NCI-H2196 treated with DMSO at 0.1 percent for 48 hours (cell line): ENCODE data around the gene GPC2.

Source experiments
- DNase-seq: peaks from one replicate; lab custom pipeline; 2025; ENCODE audit not compliant: unreplicated experiment; lab: John Stamatoyannopoulos, UW

Gene GPC2

DNA sequence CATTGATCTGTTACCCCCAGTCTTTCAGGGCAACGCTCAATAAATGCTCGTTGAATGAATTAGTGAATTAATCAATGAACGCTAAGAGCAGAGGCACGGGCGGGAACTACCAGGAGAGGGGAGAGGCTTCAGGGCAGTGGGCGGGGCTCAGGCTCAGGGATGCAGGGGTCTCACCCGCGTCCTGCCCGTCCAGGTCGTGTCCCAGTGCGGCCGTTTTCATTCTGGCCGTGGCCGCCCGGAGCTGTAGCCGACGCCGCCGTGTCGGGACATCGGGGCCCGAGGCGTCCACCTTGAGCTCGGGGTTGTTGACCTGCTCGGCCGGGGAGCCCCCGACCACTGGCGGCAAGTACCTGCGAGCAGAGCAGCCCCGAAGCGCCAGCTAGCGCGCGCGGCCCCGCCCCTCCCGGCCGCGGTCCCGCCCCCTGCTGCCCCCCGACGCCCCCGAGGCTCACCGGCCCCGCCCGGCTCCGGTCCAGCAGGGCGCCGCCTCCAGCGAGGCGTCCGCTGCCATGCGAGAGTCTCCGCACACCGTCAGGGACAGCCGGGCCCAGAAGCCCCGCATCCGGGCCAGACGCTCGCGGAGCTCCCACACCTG is 6.0 kb downstream of the GPC2 start:
- DNase-seq, result no peak

DNA sequence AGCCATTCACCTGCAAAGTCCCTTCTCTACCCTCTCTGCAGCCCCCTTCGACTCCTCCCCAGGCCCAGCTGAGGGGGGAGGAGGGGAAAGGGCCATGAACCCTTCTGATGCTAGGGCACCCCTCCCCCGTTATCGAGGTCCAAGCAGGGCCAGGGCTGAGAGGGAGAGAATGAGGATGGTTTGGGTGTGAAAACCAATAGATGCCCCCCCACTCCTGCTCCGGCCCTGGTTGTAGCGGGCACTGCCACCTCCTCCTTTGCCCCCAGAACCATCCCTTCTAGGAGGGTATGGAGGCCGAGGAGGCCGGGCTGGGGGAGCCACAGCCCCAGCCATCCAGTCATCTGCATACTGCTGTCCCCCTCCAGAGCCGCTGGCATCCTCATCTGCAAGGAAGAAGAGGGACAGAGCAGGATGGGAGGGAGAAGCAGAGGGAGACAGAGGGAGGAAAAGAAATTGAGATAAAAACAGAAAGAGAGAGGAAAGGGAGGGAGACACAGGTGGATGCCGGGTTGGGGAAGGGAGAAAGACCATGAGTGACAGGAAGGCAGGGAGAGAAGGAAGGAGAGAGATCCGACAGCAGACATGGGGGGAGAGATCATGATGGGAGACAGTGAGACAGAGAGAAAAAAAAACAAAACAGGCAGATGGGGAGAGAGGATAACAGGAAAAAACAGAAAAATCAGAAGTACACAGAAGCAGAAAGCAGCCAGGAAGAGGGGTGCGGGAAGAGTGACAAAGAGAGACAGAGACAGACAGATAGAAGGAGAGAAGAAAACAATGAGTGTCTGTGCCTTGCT is 6.9 kb downstream of the GPC2 start:
- no peak for DNase-seq

DNA sequence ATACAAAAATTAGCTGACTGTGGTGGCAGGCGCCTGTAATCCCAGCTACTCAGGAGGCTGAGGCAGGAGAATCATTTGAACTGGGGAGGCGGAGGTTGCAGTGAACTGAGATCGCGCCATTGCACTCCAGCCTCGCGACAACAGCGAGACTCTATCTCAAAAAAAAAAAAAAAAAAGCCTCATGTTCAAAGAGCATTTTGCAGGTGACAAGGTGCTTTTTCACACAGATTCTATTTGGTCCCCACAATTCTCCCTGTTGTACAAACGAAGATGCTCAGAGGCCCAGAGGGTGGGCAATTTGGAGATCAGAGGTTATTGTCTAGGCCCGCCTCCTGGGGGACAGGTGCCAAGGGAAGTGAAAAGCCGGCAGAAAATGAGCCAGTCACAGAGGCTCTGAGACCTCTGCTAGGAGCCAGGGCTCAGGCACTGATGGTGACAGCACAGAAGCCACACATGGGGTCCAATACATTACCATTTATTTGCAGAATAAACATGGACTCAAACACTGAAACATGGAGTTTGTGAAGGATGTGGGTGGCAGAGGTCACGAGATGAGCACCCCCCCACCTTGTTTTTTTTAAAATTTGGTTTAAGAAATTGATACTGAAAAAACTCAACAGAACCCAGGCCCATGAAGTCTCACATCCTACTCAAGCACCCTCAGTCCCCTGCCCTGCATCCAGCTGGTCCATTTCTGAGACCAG is 7.9 kb downstream of the GPC2 start:
- DNase-seq, result no peak

DNA sequence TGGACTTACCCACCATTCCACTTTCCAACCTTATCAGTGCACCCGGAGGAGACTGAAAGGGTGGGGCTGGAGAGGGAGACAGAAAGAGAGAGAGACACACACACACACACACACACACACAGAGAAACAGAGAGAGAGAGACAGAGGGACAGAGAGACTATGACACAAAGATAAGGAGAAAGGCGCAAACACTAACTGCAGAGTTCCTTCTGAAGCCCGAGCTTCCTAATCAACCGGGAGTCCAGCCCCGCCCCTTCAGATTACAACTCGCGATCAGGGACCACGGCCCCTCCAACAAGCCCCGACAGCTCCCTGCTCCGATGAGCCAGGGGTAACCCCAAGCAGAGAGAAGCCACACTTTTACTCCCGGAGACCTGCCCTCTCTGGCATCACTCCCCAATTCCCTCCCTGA is 9.3 kb downstream of the GPC2 start:
- DNase-seq, result no peak

DNA sequence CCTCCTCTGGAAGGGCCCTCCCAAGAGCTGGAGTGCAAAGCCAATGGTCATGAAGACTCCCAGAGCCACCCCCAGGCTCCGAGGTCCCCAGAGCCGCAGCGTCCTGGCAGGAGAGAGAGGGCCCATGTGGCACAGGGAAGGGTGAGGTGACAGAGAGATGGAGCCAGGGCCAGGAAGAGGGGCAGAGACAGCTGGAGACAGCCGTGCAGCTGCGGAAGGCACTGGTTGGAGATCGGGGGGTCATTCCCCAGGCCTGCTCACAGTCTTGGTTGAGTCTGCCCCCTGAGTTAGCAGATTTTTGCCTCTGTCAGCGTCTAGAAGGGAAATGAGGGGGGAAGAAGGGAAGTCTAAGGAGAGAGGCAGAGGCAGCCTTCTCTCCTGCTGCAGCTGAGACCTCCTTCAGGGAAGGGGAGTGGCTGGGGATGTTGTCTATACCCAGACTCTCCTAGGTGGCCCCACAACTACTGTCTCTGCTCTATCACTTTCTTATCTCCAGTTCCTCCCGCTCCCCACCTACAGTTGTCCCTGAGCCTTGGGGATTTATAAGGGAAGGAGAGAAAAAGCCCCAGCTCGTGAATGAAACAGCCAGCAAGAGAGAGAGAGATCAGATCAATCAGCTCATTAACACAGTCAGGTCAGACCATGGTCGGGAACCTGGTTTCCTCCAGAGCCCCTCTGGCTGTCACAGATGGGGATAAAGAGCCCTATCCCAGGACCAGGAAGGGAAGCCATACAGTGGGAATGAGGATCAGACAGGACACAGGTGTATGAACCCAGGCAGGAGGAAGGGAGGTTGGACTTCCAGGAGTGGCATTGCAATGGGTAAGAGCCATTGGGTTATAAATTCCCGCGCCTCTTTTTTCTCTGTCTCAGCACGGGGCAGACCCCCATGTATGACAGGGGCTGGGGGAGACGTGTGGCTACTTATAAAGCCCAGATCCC is 9.9 kb downstream of the GPC2 start:
- DNase-seq, result no peak

DNA sequence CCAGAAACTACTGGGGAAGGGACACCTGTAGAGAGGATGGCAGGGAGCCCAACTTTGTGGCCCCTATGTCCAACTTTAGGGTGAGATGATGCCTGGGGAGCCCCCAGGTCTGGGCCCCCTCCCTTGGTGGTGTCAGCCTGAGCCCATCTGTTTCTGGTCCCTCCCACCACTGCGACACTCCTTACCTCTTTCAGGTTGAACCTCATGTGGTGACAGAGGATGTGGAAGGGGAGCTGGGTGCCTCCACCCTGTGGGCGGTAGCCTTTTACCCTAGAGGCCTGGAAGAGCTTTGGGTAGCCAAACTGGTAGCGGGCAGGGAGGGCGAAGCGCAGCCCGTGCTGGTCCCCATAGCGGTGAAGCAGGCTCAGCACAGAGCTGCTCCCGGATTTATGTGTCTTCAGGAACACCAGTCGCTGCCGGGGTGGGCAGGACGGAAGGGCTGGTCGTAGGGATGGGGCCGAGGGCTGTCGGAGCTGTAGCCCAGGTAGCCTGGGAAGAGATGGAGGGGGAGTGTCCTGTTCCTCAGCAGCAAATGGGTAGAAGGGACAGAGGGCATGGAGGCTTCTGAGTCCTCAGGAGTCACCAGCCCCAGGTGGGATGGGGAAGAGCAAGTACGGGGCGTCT is 10.8 kb downstream of the GPC2 start:
- no peak for DNase-seq

DNA sequence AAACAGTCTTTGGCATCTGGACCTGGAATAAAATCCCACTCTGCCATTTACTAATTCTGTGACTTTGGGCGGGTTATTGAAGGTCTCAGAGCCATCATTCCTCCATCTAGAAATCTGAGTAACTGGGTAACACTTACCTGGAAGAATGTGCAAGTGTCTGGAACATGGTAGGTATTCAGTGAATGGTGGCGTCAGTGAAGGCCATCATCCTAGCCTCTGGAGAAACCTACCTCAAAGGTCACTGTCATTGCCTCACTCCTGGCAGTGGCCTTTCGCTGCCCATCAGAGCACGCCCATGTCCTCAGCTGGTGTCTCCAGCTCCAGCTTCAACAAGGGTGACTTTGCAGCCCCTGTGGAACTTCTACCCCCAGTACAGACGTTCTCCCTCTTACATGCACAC is 13.3 kb downstream of the GPC2 start:
- no peak for DNase-seq

DNA sequence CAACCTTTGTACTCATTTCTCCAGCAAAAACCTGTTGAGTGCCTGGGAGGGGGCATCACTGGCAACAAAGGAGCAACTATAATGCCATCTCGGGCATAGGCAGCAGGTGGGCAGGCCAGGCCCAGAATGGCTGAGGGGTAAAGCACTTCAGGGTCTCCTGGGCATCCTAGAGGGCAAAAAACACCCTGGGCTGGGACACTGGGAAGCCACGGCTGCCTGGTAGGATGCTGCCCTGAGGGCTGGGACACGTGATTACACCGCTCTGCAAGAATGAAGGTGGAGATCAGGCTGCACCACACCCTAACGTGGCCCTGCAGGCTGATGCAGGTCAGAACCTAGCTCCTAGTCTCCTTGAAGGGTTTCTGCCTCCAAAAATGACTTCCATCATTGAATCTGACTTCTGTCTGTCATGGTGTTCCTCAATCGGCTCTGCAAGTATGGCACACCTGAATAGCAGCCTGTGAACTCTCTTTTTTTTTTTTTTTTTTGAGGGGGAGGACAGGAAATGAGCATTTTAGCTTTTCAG is 14.1 kb downstream of the GPC2 start:
- no peak for DNase-seq

DNA sequence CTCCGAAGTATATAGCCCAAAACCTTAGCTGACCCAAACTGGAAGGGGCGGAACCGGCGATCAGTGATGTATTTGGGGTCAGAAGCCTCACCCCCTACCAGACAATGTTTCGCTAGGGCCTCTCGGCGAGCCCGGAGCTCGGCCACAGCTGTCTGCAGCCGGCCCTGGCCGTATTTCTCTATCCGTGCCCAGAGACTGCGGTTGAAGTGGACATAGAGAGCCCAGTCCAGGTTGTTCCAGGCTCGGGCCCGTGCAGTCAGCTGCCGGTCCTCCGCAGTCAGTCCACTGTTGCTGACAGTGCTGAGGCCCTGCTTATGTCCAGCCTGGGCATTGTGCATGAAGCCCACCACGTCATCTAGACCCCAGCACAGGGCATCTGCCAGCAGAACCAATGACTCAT is 17.1 kb downstream of the GPC2 start:
- no peak for DNase-seq

DNA sequence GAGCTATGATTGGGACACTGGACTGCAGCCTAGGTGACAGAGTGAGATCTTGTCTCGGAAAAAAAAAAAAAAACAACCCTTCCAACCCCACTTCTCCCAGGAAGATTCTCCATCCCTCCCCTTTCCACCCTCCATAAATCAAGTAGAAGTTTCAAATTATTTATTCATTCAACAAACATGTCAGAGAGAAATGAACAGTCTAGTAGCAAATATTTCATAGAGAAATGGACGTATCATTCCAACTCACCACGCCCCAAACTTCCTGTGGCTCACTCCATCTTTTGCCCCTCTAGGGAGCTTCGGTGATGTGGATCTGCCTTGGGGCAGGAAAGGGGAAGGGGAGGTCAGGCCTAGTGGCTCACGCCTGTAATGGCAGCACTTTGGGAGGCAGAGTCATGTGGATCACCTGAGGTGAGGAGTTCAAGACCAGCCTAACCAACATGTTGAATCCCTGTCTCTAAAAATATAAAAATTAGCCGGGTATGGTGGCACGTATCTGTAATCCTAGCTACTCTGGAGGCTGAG is 18.0 kb downstream of the GPC2 start:
- no peak for DNase-seq

DNA sequence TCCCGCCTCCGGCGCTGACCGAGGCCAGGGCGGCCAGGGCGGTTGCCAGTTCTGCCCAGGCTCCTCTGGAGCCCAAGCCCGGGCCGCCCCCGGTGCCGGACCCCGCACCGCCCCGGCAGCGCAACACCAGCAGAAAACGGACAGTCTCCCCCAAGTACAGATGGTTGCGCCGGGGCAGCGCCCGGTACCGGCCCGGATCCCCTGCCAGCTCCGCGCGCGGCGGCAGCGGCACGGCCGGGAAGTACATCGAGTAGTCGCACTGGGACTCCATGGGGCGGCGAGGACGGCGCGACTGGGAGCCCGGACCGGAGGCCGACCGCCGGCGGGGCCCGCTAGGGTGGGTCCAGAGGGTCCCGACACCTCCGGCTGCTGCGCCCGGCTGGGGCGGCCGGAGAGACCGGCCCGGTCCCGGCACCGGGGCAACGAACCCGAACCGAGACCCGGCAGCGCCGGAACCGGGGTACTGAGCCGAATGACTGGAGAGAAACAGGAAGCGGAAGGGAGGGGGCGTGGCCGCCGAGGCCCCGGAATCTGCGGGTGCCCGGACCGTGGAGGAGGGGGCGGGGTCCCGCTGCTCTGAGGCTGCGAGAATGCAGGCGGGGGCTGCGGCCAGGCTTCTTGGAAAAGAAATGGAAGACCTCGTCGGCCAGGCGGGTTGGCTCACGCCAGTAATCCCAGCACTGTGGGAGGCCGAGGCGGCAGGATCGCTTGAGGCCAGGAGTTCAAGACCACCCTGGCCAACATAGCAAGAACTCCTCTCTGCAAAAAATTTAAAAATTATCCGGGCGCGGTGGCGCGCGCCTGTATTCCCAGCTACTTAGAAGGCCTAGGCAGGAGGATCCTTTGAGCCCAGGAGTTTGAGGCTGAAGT is 18.7 kb downstream of the GPC2 start, which contains the start of gene TRAPPC14:
TSS of gene TRAPPC14 (minus strand) at position 495 of the 870 bp plus-strand sequence. CDS start at position 271, 224 bp downstream.
- peak; percentile 74 for DNase-seq

DNA sequence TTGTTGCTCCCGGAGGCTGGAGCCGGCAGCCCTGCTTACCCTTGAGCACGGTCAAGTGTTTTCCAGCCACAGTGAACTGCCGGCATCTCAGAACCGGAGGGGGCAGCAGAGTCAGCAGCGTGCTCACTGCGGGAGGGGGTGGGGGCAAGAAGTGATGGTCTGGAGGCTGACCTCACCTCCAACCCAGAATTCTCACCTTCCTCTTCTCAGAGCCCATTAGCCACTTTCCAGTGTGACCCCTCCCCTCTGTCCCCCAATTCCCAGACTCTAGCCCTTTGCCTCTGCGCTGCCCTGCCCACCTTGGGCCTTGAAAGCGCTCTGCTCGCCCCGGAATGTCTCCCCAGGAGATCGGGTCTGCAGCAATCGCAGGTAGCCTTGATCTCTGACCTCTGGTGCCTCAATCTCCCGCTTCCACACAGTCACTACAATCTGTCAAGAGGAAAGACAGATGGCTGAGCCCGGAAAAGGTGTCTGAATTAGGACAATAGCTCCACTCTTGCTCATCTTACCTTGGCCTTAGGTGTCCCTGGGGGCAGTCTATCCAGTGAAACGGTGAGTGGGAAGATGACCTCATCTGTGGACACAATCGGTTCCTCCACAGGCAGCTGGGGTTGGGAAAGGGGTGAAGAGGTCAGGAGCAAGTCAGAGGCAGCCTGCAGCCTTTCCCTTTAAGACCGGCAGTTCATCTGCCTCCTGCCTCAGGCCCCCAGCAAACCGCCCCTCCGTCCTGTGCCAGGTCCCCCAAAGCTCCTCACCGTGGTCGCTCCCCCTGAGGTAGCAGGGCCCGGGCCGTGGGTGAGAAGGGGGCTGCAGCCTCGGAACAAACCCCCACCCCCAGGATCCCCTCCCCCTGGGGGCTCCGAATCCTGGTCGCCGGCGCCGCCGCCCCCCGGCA is 19.6 kb downstream of the GPC2 start:
- DNase-seq, result peak; percentile 39

DNA sequence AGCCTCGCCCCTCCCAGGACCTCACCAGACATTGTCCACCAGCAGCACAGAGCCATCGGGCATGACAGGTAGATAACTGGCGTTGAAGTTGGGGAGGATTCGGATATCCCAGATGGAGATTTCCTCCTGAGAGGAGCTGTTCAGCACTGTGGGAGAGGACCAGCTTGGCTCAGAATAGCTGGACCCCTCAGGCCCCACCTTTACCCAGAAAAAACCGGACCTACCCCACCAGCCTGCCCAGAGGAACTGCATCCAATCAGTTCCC is 20.2 kb downstream of the GPC2 start:
- DNase-seq, result no peak

DNA sequence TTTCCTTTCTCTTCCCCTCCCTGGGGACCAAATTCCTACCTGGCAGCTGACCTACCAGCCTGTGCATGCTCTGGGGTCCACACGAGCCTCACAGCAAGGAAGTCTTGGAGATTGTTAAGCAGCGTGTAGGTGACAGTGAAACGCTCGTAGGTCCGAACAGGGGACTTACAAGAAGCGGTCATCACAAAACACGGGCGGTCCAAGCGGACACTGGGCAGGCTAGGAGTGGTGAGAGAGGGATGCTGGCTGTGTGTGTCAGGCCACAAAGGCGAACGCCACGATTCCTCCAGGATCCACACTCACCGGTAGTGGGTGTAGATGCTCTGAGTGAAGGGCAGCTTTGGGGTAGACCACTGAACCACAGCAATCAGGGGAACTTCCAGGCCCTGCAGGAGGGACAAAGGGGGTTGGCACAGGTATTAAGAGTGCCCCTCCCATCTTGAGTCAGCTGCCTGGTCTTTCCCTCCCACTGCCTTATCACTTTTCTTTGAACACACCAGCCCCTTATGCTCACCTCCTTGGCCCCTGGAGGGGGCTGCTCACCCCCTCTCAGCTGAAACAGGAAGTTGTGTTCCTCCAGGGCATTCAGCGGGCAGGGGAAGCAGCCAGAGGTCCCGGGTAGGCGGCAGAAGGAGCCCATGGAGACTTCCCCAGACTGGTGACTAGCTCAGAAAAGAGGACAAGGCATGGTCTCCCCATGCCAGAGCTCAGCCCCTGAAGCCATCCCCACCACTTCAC is 20.7 kb downstream of the GPC2 start:
- no peak for DNase-seq

DNA sequence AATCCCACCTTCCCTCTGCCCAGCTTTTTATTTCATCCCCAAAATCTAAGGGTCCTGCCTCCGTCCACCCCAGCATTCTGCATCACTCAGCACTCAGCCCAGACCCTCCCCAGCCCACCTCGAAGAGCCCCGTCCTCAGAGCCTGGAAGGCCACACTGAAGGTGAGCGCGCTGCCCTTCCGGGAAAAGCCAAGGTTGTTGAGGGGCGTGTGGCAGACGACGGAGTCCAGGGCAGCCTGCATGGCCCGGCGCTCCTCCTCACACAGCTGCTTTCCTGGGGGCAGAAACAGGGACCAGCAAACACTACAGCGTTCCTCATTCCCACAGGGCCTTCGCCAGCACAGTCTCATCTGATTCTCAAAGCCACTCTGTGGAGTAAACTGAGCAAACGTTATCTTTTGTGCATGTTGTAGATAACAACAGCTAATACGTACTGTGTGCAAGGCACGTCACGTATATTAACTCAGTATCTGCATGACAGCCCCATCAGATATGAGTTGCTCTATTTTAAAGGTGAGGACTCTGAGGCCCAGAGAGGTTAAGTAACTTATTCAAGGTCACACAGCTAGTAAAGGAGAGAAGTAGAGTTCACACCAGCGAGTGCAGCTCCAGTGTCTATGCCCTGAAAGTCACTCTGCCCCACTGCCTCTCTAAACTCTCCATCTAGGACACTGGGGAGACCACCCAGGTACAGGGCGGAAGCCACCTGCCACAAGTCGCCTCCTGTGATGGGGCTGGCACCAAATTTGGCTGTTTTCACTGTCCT is 21.4 kb downstream of the GPC2 start:
- no peak for DNase-seq

DNA sequence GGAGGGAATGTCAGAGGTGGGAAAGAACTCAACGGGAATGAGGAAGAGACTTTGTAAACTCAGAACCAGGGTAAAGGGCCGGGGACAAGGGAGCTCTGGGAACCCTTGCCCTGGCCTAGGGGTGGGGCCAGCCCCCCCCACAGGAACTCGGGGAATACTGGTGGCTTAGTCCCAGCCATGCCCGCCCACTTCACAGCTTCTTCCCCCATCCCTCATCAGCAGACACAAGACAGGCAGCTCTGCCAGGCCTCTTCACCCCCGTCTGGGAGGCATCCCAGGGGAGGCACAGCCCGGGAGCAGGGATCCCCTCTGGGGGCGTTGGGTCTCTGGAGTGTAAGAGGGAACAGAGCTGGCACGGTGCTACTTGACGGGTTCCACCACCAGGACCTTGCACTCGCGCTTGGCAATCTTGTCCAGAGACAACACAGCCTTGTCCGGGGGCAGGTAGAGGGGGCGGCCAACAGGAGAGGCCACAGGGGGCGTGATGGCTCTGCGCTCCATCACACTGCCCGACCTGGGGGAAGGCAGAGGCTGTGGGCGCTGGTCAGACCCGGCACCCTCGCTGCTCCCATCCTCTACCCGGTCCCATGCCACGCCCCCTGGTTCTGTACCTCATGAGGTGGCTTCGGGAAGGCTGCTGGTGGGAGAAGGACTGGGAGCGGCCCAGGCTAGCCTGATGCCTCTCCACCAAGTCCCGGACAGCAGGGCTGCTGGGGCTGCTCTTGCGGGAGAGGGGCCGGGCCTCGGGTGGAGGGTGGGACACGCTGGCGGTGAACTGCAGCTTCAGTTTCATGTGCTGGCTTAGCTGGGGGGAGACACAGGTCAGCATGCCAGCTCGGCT is 22.3 kb downstream of the GPC2 start:
- DNase-seq, result no peak
